C4-2B (cell line): ENCODE measurements around the gene GNAT2.
A peak's percentile ranks its signal among the peaks of the same experiment; 100 is the strongest.

Source experiments
- H3K27ac ChIP-seq: fragments of 450-650 bp; 2 replicates; pipeline ENCODE4 v1.5.1; 2017
- CTCF ChIP-seq: fragments of 450-650 bp; conservative IDR thresholded peaks from 2 replicates; pipeline ENCODE4 v1.5.1; 2017; ENCODE audit warnings: mild to moderate bottlenecking
- ZFX ChIP-seq: fragments of 450-650 bp; IDR thresholded peaks from 2 replicates; pipeline ENCODE4 v1.6.1; 2017

Gene GNAT2

GRCh38 chr1:109650609-109651008 lies 31.2 kb upstream of the GNAT2 start:
- no peak for TF ChIP-seq ZFX
- H3K27ac ChIP-seq, result no peak overlapping the region

DNA sequence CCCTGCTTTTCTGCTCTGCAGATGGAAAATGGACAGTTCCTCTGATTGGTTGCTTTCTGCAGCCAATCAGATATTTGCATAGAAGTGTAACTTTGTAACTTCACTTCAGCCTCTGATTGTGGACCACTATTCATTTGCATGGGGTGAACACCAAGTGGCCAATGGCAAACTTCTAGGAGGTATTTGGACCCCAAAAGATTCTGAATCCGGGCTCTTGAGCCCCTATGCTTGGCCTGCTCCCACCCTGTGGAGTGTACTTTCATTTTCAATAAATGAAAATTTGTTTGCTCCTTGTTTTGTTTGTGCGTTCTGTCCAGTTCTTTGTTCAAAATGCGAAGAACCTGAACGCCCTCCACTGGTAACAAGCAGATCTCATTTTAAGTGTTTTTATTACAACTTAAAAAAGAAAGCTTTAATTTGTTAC lies 30.1 kb upstream of the GNAT2 start:
- TF ChIP-seq CTCF, result peak; percentile 81
- TF ChIP-seq ZFX, result no peak
- H3K27ac ChIP-seq, result no peak overlapping the region

- H3K27ac ChIP-seq, result no peak overlapping the region
- no peak for TF ChIP-seq CTCF
- no peak for TF ChIP-seq ZFX
Observed at GRCh38 chr1:109644670-109645069, 25.3 kb upstream of the GNAT2 start.

DNA sequence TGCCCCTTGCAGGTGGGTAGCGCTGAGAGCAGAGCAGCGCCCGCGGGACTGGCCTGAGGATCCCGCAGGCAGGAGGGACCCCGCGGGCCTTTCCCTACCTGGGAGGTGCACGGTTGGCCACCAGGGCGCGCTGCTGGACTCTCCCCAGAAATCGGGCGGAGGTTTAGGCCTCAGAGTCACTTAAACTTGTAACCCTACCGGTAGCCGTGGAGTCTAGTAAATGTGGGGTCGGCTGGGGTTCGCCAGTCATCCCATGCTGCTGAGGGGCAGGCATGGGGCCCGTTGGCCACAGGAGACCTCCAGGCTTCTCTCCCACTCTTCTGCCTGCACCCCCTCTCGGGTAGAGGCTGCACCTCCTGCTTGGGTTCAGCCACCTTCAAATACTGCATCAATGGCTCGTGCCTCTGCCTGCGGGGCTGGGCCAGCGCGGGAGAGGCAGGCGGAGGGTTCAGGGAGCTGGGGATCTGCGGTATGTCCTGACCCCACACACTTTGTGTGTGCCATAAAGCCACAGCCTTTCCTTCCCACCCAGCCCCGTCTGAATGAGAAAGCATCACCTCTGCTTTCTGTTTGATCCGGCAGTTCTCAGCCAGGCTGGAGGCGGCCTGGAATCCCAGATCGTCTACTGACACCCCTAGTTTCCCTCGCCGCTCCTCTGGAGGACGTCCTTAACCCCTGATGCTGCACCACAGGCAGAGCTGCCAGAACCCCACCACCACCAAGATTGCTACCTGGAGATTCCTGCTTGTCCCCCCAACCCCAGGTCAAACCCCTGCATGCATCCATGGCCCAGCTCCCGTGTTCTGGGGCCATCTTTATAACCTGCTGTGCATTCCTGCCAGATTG lies 24.2 kb upstream of the GNAT2 start:
- no peak overlapping the region; the same call in 1 of the 2 replicates for H3K27ac ChIP-seq
- TF ChIP-seq ZFX (no peak), CTCF (peak; percentile 97)

- TF ChIP-seq ZFX, result no peak
- TF ChIP-seq CTCF, result no peak
Observed at GRCh38 chr1:109642626-109643025, 23.2 kb upstream of the GNAT2 start.

GRCh38 chr1:109641861-109642260 lies 22.4 kb upstream of the GNAT2 start:
- no peak for TF ChIP-seq CTCF
- TF ChIP-seq ZFX, result no peak
- H3K27ac ChIP-seq, result no peak overlapping the region

More at GRCh38 chr1:109642626-109643025, 23.2 kb upstream of the GNAT2 start:
- no peak overlapping the region for H3K27ac ChIP-seq

DNA sequence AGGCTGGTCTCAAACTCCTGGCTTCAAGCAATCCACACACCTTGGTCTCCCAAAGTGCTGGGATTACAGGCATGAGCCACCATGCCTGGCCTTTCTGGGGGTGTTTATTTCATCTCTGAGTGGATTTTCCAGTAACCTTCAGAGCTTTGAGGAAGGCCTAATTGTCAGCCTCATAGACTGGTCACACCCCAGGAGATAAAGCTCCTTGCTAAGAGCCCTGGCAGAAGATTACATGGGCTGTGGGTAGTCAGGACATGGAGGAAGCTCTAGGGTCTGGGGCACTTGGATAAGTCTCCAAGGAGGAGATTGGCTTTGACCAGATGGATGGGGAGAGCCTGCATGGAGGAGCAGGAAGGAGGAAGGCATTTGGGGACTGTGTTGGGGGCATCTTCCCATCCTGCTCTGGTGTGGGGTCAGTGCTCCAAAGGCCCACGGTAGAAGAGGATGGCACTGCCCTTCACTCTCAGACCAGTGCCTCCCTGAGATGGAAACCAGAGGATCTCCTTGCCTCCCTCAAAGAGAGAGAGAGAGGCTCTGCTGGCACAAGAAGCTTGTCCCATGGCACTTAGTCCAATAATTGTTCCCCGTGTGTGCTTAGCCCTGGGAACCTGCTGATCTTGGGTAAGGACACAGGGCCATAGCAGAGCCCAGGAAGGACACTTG lies 21.8 kb upstream of the GNAT2 start:
- no peak for TF ChIP-seq ZFX
- TF ChIP-seq CTCF, result no peak
- H3K27ac ChIP-seq, result no peak overlapping the region
